ENCODE data around the gene DGKA.
A peak's percentile ranks its signal among the peaks of the same experiment; 100 is the strongest.

DGKA gene

GRCh38 chr12:55925870-55926737 is 4.9 kb upstream of the DGKA start:
- TF ChIP-seq CTCF (IDR thresholded peaks at IDR 0.05; ENCODE audit: low read length, missing control alignments) = no peak

GRCh38 chr12:55926738-55927587 is 4.0 kb upstream of the DGKA start:
- DNase-seq (ENCODE audit: low read depth) = peak; percentile 92
- H3K4me3 ChIP-seq (replicated peaks; ENCODE audit: low read depth, low read length) = peak overlapping the region; percentile 99
- peak; percentile 64 for TF ChIP-seq CTCF (IDR thresholded peaks at IDR 0.05; ENCODE audit: low read length, missing control alignments)

More at GRCh38 chr12:55925870-55926737, 4.9 kb upstream of the DGKA start:
- DNase-seq (ENCODE audit: low read depth) = no peak
- H3K4me3 ChIP-seq (replicated peaks; ENCODE audit: low read depth, low read length) = peak overlapping the region; percentile 99

GRCh38 chr12:55927588-55928502 is 3.1 kb upstream of the DGKA start, which contains the start of gene PYM1:
Gene PYM1, minus strand, starts transcription at chr12:55927894. Its CDS starts 133 bp downstream, at chr12:55927761.
- H3K4me3 ChIP-seq (replicated peaks; ENCODE audit: low read depth, low read length) = peak within 1 kb of the TSS; percentile 99
- no peak for TF ChIP-seq CTCF (IDR thresholded peaks at IDR 0.05; ENCODE audit: low read length, missing control alignments)
- DNase-seq (ENCODE audit: low read depth) = peak; percentile 74

GRCh38 chr12:55929306-55929791 is 1.6 kb upstream of the DGKA start:
- no peak for DNase-seq (ENCODE audit: low read depth)
- H3K4me3 ChIP-seq (replicated peaks; ENCODE audit: low read depth, low read length) = no peak overlapping the region
- no peak for TF ChIP-seq CTCF (IDR thresholded peaks at IDR 0.05; ENCODE audit: low read length, missing control alignments)

GRCh38 chr12:55931317-55931779 is 386 bp downstream of the DGKA start:
- DNase-seq (ENCODE audit: low read depth) = no peak
- H3K4me3 ChIP-seq (replicated peaks; ENCODE audit: low read depth, low read length) = peak overlapping the region; percentile 68
- TF ChIP-seq CTCF (IDR thresholded peaks at IDR 0.05; ENCODE audit: low read length, missing control alignments) = no peak
